K562 (cell line): Measurements from ENCODE around the gene TMEM179. TPM values are rescaled to one million over a fixed set of nuclear protein-coding genes. Genes with fewer than 3 reads are reported as not detected.

Source experiments
- KLF13 ChIP-seq: fragments of 450-650 bp; IDR thresholded peaks from 2 replicates; pipeline ENCODE4 v1.6.1; 2016; ENCODE audit warnings: missing genetic modification characterization, low read depth, mild to moderate bottlenecking, missing compliant biosample characterization, moderate library complexity, borderline replicate concordance
- polyA plus RNA-seq, 8 experiments: library from polyadenylated mRNA; depleted of rRNA in 4 of 8; stranded (reverse) in 5 of 8; unstranded in 3 of 8; fragments of >200 nt; fragmentation: Nextera tagmentation in 2 of 8; fragmentation: Illumina TruSeq in 1 of 8; extraction: Ambion mirVana in 2 of 8; extraction: Trizol in 1 of 8; gene quantifications; 2 replicates each; pipeline versions ENCODE4 v1.2.1 to v1.2.3, GENCODE V29; 2011 to 2014; ENCODE audit warnings: inconsistent platforms in 1 of 8, missing spikeins in 1 of 8
- total RNA-seq, 7 experiments: library from RNA; depleted of rRNA in 6 of 7; stranded (reverse); fragments of >200 nt in 6 of 7; fragmentation: Illumina TruSeq in 2 of 7; extraction: Trizol in 2 of 7; gene quantifications; 2 replicates each; pipeline versions ENCODE4 v1.2.1 to v1.2.3, GENCODE V29; 2011 to 2021; ENCODE audit warnings: low replicate concordance in 1 of 7
- TF ChIP-seq, protein P1 (sequence below): sonication (generic); formaldehyde crosslinking; IDR thresholded peaks from 2 replicates; pipeline ENCODE4 v1.8.0; 2022; ENCODE audit warnings: mild to moderate bottlenecking, missing genetic modification reagents

Gene TMEM179
- total and polyA plus RNA-seq, 9 of the 15 experiments (the other 6 are each of a cell fraction or from before 2014, with no cell fraction given) = not detected

DNA sequence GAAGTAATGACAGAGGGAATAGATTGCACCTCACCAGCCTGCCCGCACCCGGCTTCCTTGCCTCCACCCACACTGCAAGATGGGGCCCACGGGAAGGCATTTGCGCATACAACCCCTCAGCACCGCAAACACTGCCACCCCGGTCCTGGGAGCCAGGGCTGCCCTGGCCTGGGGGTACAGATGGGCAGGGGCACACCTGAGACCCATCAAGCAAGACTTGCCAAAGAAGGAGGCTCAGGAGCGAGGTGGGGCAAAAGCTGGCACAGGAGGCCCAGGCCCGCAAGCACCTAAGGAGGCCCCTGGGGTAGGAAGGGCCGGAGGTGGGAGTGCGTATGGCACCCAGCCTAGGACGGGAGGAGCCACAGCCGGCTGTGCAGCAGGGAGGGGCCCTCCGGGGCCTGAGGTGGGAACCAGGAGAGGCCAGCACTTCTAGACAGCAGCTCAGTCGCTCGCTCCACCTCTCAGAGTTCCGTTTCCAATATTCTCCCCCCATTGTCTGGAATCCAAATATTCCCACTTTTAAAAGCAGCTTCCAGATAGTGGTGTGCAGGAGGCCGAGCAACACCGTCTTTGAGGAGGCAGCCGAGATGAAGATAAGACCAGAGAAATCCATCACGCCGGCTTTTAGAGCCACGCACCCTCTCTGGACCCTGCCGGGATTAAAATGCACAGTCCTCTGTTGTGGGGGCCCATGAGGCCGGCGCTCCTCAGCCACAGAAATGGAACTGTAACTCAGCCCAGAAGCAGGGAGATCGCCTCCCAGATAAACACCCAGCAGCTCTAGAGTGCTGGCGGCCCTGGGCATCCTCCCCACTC is 37.2 kb downstream of the TMEM179 start (continued):
- TF ChIP-seq, protein P1, sequence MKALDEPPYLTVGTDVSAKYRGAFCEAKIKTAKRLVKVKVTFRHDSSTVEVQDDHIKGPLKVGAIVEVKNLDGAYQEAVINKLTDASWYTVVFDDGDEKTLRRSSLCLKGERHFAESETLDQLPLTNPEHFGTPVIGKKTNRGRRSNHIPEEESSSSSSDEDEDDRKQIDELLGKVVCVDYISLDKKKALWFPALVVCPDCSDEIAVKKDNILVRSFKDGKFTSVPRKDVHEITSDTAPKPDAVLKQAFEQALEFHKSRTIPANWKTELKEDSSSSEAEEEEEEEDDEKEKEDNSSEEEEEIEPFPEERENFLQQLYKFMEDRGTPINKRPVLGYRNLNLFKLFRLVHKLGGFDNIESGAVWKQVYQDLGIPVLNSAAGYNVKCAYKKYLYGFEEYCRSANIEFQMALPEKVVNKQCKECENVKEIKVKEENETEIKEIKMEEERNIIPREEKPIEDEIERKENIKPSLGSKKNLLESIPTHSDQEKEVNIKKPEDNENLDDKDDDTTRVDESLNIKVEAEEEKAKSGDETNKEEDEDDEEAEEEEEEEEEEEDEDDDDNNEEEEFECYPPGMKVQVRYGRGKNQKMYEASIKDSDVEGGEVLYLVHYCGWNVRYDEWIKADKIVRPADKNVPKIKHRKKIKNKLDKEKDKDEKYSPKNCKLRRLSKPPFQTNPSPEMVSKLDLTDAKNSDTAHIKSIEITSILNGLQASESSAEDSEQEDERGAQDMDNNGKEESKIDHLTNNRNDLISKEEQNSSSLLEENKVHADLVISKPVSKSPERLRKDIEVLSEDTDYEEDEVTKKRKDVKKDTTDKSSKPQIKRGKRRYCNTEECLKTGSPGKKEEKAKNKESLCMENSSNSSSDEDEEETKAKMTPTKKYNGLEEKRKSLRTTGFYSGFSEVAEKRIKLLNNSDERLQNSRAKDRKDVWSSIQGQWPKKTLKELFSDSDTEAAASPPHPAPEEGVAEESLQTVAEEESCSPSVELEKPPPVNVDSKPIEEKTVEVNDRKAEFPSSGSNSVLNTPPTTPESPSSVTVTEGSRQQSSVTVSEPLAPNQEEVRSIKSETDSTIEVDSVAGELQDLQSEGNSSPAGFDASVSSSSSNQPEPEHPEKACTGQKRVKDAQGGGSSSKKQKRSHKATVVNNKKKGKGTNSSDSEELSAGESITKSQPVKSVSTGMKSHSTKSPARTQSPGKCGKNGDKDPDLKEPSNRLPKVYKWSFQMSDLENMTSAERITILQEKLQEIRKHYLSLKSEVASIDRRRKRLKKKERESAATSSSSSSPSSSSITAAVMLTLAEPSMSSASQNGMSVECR (CRISPR knock-in tag) = no peak
- no peak for TF ChIP-seq KLF13 (tag)
- TF ChIP-seq, all 486 proteins: peak for 0
